GM12878 (cell line): ENCODE data around the gene NIN. TPM values are rescaled to one million over a fixed set of nuclear protein-coding genes. Genes with fewer than 3 reads are reported as not detected.

ENCODE experiments used
- ATAC-seq: fragments of 200-7000 bp; cut with Tn5 transposase; 3 replicates; pipeline ENCODE4 v1.9.1; 2020; ENCODE audit warnings: mild to moderate bottlenecking, moderate library complexity
- BruUV-seq: library from RNA; stranded (reverse); fragments of 400-500 nt; replicated peaks from 2 replicates; lab custom pipeline; 2021; lab: Mats Ljungman, UMichigan
- CTCF ChIA-PET: fragments of 300-600 bp; sonication (Branson Sonifier 250); formaldehyde crosslinking; extraction: SDS; loops from one replicate; lab custom pipeline; 2021; ENCODE audit warnings: inconsistent platforms; lab: Yijun Ruan, JAX
- POLR2A ChIA-PET: fragments of 350-600 bp; formaldehyde crosslinking; extraction: SDS; loops from one replicate; lab custom pipeline; 2021; ENCODE audit warnings: inconsistent platforms; lab: Charles Lee
- RAD21 ChIA-PET: fragments of 300-600 bp; sonication (Branson Sonifier 250); formaldehyde crosslinking; loops from one replicate; lab custom pipeline; 2023; ENCODE audit warnings: antibody characterized with exemption; ENCODE audit not compliant: unreplicated experiment; lab: Charles Lee
- SMC1A ChIA-PET: fragments of 300-600 bp; sonication (Branson Sonifier 250); formaldehyde crosslinking; loops from one replicate; lab custom pipeline; 2023; ENCODE audit not compliant: unreplicated experiment, uncharacterized antibody; lab: Charles Lee
- DNase-seq: peaks from one replicate; pipeline ENCODE4 v3.0.0-alpha.2; 2011; ENCODE audit warnings: low read depth, low spot score
- FAIRE-seq: peaks from 3 replicates; lab custom pipeline; 2011; peaks lifted over from hg19 to GRCh38; lab: Jason Lieb, UNC
- H2AFZ ChIP-seq: 2 replicates; pipeline ENCODE4 v1.6.0; 2011; ENCODE audit warnings: low read depth, low read length, control low read depth; ENCODE audit not compliant: control insufficient read depth
- H3K27ac ChIP-seq: 2 replicates; pipeline ENCODE4 v1.5.1; 2011; ENCODE audit warnings: control low read depth; ENCODE audit not compliant: control insufficient read depth, insufficient read depth
- H3K27me3 ChIP-seq, 2 experiments: replicated peaks in 1 of 2; 2 replicates each; pipeline versions ENCODE4 v1.6.0 to v1.6.1; 2011; ENCODE audit warnings: low read length in 1 of 2; ENCODE audit not compliant: control insufficient read depth in 2 of 2, insufficient read depth in 2 of 2
- H3K36me3 ChIP-seq, 2 experiments: 2 replicates each; pipeline ENCODE4 v1.5.1; 2011; ENCODE audit warnings: low read length in 1 of 2; ENCODE audit not compliant: control insufficient read depth in 2 of 2, insufficient read depth in 2 of 2
- H3K4me1 ChIP-seq: 2 replicates; pipeline ENCODE4 v1.6.1; 2011; ENCODE audit warnings: mild to moderate bottlenecking, low read length, moderate library complexity, mixed read lengths; ENCODE audit not compliant: control insufficient read depth, insufficient read depth
- H3K4me2 ChIP-seq: 2 replicates; pipeline ENCODE4 v1.6.0; 2011; ENCODE audit warnings: control low read depth; ENCODE audit not compliant: control insufficient read depth, insufficient read depth
- H3K4me3 ChIP-seq: fragments of 200-600 bp; sonication (generic); 2 replicates; pipeline ENCODE4 v1.5.1; 2016
- H3K79me2 ChIP-seq: 2 replicates; pipeline ENCODE4 v1.6.0; 2011; ENCODE audit warnings: low read length; ENCODE audit not compliant: control insufficient read depth, insufficient read depth
- H3K9ac ChIP-seq: 2 replicates; pipeline ENCODE4 v1.8.0; 2011; ENCODE audit warnings: low read length, control low read depth, mixed read lengths; ENCODE audit not compliant: control insufficient read depth, insufficient read depth
- H3K9me3 ChIP-seq: replicated peaks from 3 replicates; pipeline ENCODE4 v1.5.1; 2011; ENCODE audit warnings: mild to moderate bottlenecking, low read length; ENCODE audit not compliant: control insufficient read depth, insufficient read depth
- H4K20me1 ChIP-seq: 2 replicates; pipeline ENCODE4 v1.6.0; 2011; ENCODE audit not compliant: control insufficient read depth, insufficient read depth
- CUX1 ChIP-seq: IDR thresholded peaks from 2 replicates; pipeline ENCODE4 v1.6.1; 2012; ENCODE audit warnings: improper control_type of control experiment, low read depth, low read length; ENCODE audit not compliant: insufficient replicate concordance
- IRF5 ChIP-seq: fragments of 450-650 bp; IDR thresholded peaks from 2 replicates; pipeline ENCODE4 v1.6.1; 2017; ENCODE audit warnings: borderline replicate concordance
- NR2F1 ChIP-seq: fragments of 450-650 bp; conservative IDR thresholded peaks from 2 replicates; pipeline ENCODE4 v1.6.1; 2017; ENCODE audit warnings: mild to moderate bottlenecking
- POLR2A ChIP-seq: IDR thresholded peaks from 2 replicates; pipeline ENCODE4 v1.6.1; 2011; ENCODE audit warnings: low read depth, mild to moderate bottlenecking, low read length
- POLR2AphosphoS5 ChIP-seq: IDR thresholded peaks from 2 replicates; pipeline ENCODE4 v1.6.1; 2011; ENCODE audit warnings: mild to moderate bottlenecking, low read length, inconsistent platforms
- USF1 ChIP-seq: IDR thresholded peaks from 2 replicates; pipeline ENCODE4 v1.6.1; 2011; ENCODE audit warnings: borderline replicate concordance, low read depth, mild to moderate bottlenecking, moderate library complexity, mixed read lengths, low read length; ENCODE audit not compliant: insufficient read depth; ENCODE audit errors: extremely low read length
- YY1 ChIP-seq: IDR thresholded peaks from 2 replicates; pipeline ENCODE4 v1.6.1; 2011; ENCODE audit warnings: low read depth, mild to moderate bottlenecking, low read length
- WGBS: methylation state at CpG from one replicate; pipeline ENCODE4 v1.1.6; 2016; ENCODE audit warnings: low lambda C conversion rate; ENCODE audit not compliant: insufficient replicate concordance, insufficient coverage; ENCODE audit errors: missing lambda C conversion rate; 5-methylcytosine and 5-hydroxymethylcytosine counted together
- in situ Hi-C: fragments of 300-500 bp; cut with MboI; formaldehyde crosslinking; loops from 9 replicates; pipeline ENCODE4 v1.14.3; 2018; ENCODE audit warnings: mixed read lengths
- intact Hi-C: fragments of 100-400 bp; cut with micrococcal nuclease; formaldehyde crosslinking; loops from one replicate; pipeline ENCODE4 v1.14.2; 2022; ENCODE audit not compliant: unreplicated experiment
- polyA plus RNA-seq, 11 experiments: library from polyadenylated mRNA; depleted of rRNA in 4 of 11; unstranded in 6 of 11; stranded (reverse) in 5 of 11; fragments of >200 nt; fragmentation: Nextera tagmentation in 4 of 11; fragmentation: Illumina TruSeq in 1 of 11; extraction: Ambion mirVana in 4 of 11; extraction: Trizol in 1 of 11; gene quantifications; 1 replicate in 1 of 11; 2 replicates in 10 of 11; pipeline versions ENCODE4 v1.2.1 to v1.2.3, GENCODE V29; 2011 to 2016; ENCODE audit warnings: inconsistent platforms in 2 of 11, missing spikeins in 2 of 11, low read depth in 1 of 11
- total RNA-seq, 4 experiments: library from RNA; depleted of rRNA in 3 of 4; stranded (reverse); fragments of >200 nt in 3 of 4; fragmentation: Illumina TruSeq in 1 of 4; extraction: Trizol in 1 of 4; gene quantifications; 2 replicates each; pipeline versions ENCODE4 v1.2.1 to v1.2.3, GENCODE V29; 2013 to 2021

The NIN gene
- total and polyA plus RNA-seq, 10 of the 15 experiments (the other 5 are each of a cell fraction or from before 2014, with no cell fraction given) = 16.2 to 135 (median 70.3) TPM

GRCh38 chr14:50792051-50792477 is 38.9 kb downstream of the NIN start:
- TF ChIP-seq POLR2AphosphoS5 (0 out of 2 replicates have a peak, but pooled peaks have one; percentile 0), POLR2A (peak; percentile 33; the same call in 1 of the 2 replicates), NR2F1 (no peak), YY1 (peak; percentile 72)
- Histone ChIP-seq H3K27ac (peak overlapping the region; percentile 97), H3K9me3 (no peaks in the 10 kb centered on the region), H3K4me1 (peaks cover 95% of the 10 kb centered on the region), H3K4me2 (peak overlapping the region; percentile 89), H3K9ac (peak overlapping the region; percentile 68), H3K27me3 (no peaks in the 10 kb centered on the region), H3K36me3 (peaks cover 4 to 37% of the 10 kb centered on the region in 2 experiments), H3K79me2 (peaks cover 73% of the 10 kb centered on the region), H4K20me1 (no peaks in the 10 kb centered on the region), H3K4me3 (peak overlapping the region; percentile 65), H2AFZ (peak overlapping the region; percentile 4; the same call in 1 of the 2 replicates)
- RAD21 ChIA-PET = interaction anchor here (0.6 to 10.9 kb wide), 9 partner anchors 10 to 83 kb away, joined by 3 to 91 read pairs (median 6); partner anchors contain the start of gene NIN
- BruUV-seq = no TSS peak
- SMC1A ChIA-PET = interaction anchor here (0.8 to 17.3 kb wide), 13 partner anchors 13 to 192 kb away, joined by 3 to 360 read pairs (median 4); partner anchors contain the start of gene NIN
- DNase-seq (no peak), FAIRE-seq (peak; percentile 23), ATAC-seq (peak; percentile 37)
- CTCF ChIA-PET = interaction anchor here (1.1 to 20.1 kb wide), 7 partner anchors 14 to 191 kb away, joined by 3 to 237 read pairs (median 43); partner anchors contain the start of gene NIN
- WGBS = under 1% methylated on average over 6 of the region's 6 CpGs
- POLR2A ChIA-PET = interaction anchor here (0.6 to 4.4 kb wide), 9 partner anchors 20 to 449 kb away, joined by 3 to 39 read pairs (median 3); partner anchors contain the start of gene NIN
- intact Hi-C loops (no loop called here), in situ Hi-C loops (no loop called here)

GRCh38 chr14:50791201-50791600 is 39.8 kb downstream of the NIN start:
- Histone ChIP-seq H3K9ac (peak overlapping the region; percentile 68), H2AFZ (no peak overlapping the region), H3K9me3 (no peaks in the 10 kb centered on the region), H3K27ac (peak overlapping the region; percentile 97), H4K20me1 (no peaks in the 10 kb centered on the region), H3K79me2 (peaks cover 73% of the 10 kb centered on the region), H3K4me1 (peaks cover 96% of the 10 kb centered on the region), H3K4me2 (peak overlapping the region; percentile 89), H3K4me3 (peak overlapping the region; percentile 65), H3K27me3 (no peaks in the 10 kb centered on the region), H3K36me3 (peaks cover 4 to 42% of the 10 kb centered on the region in 2 experiments)
- SMC1A ChIA-PET = interaction anchor here (0.8 to 17.3 kb wide), 11 partner anchors 14 to 142 kb away, joined by 3 to 360 read pairs (median 4); partner anchors contain the start of gene NIN
- BruUV-seq = no TSS peak
- FAIRE-seq (peak; percentile 64), ATAC-seq (peak; percentile 54), DNase-seq (no peak)
- 0% methylated on average over 3 of the region's 3 CpGs for WGBS
- intact Hi-C loops = loop anchor here (2.0 kb wide), 2 partner anchors 32 to 40 kb away; partner anchors contain the start of gene NIN
- POLR2A ChIA-PET = interaction anchor here (0.6 to 4.4 kb wide), 5 partner anchors 31 to 144 kb away, joined by 3 to 39 read pairs (median 3); no protein-coding TSS in a partner anchor
- in situ Hi-C loops = no loop called here
- CTCF ChIA-PET = interaction anchor here (0.5 to 20.1 kb wide), 9 partner anchors 15 to 190 kb away, joined by 3 to 237 read pairs (median 7); partner anchors contain the start of gene NIN
- RAD21 ChIA-PET = interaction anchor here (1.1 to 10.9 kb wide), 5 partner anchors 14 to 69 kb away, joined by 3 to 91 read pairs (median 56); partner anchors contain the start of gene NIN
- TF ChIP-seq IRF5 (no peak), CUX1 (peak; percentile 6), USF1 (no peak)
